OCI-LY7 (cell line): ENCODE measurements around the gene AP3B2.
"Not testable (repeated sequence)": the region's sequence is repeated elsewhere in the genome, so short reads cannot be mapped to it uniquely, and the experiment has no call there.

Experiments used
- EZH2phosphoT487 ChIP-seq: fragments of 200-600 bp; sonication (generic); IDR thresholded peaks from 2 replicates; pipeline ENCODE4 v1.6.1; 2018; ENCODE audit warnings: low read depth, borderline replicate concordance, mild to moderate bottlenecking, mixed run types, antibody characterized with exemption, low read length, moderate library complexity, mixed read lengths
- TF ChIP-seq, protein P1 (sequence below): fragments of 200-600 bp; sonication (generic); conservative IDR thresholded peaks from 2 replicates; pipeline ENCODE4 v1.5.1; 2014; ENCODE audit warnings: mild to moderate bottlenecking, antibody characterized with exemption, low read length, moderate library complexity, mixed read lengths

DNA sequence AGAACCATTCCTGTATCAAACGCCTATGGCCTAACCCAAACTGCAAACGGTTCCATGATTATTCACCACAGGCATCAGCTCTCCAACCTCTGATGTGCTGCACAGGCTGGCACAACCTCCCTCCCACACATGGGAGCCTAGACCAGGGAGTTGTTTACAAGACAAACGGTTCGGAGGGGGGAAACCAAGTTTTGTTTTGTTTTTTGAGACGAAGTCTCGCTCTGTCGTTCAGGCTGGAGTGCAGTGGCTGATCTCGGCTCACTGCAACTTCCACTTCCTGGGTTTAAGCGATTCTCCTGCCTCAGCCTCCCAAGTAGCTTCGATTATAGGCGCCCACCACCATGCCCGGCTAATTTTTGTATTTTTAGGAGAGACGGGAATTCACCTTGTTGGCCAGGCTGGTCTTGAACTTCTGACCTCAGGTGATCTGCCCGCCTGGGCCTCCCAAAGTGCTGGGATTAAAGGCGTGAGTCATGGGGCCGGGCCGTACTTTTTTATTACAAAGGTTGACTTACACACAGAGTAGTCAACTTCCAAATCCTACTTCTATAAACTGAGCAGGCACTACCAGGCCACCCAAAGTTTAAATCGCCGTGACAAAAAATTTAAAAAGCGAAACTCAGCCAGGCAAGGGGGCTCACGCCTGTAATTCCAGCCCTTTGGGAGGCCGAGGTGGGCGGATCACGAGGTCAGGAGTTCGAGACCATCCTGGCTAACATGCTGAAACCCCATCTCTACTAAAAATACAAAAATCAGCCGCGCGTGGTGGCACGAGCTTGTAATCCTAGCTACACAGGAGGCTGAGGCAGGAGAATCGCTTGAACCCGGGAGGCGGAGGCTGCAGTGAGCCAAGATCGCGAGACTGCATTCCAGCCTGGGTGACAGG, 64.5 kb downstream of the AP3B2 start:
- TF ChIP-seq, protein P1, sequence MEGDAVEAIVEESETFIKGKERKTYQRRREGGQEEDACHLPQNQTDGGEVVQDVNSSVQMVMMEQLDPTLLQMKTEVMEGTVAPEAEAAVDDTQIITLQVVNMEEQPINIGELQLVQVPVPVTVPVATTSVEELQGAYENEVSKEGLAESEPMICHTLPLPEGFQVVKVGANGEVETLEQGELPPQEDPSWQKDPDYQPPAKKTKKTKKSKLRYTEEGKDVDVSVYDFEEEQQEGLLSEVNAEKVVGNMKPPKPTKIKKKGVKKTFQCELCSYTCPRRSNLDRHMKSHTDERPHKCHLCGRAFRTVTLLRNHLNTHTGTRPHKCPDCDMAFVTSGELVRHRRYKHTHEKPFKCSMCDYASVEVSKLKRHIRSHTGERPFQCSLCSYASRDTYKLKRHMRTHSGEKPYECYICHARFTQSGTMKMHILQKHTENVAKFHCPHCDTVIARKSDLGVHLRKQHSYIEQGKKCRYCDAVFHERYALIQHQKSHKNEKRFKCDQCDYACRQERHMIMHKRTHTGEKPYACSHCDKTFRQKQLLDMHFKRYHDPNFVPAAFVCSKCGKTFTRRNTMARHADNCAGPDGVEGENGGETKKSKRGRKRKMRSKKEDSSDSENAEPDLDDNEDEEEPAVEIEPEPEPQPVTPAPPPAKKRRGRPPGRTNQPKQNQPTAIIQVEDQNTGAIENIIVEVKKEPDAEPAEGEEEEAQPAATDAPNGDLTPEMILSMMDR: not testable (repeated sequence)
- TF ChIP-seq EZH2phosphoT487: not testable (repeated sequence)
